Osteoblast (primary cell): Measurements from ENCODE around the gene MAPRE3. TPM values are rescaled to one million over a fixed set of nuclear protein-coding genes. Genes with fewer than 3 reads are reported as not detected.

Experiments
- DNase-seq: peaks from one replicate; pipeline ENCODE4 v3.0.0; 2011; ENCODE audit warnings: low spot score, mixed read lengths; ENCODE audit not compliant: insufficient read length; ENCODE audit errors: missing footprints
- H2AFZ ChIP-seq: 2 replicates; pipeline ENCODE4 v1.6.0; 2011; ENCODE audit warnings: mild to moderate bottlenecking, low read length
- H3K27ac ChIP-seq: 2 replicates; pipeline ENCODE4 v1.5.1; 2011; ENCODE audit warnings: mild to moderate bottlenecking, low read depth, low read length, moderate library complexity
- H3K27me3 ChIP-seq: 2 replicates; pipeline ENCODE4 v1.6.0; 2012; ENCODE audit warnings: mild to moderate bottlenecking, control low read depth, inconsistent platforms, low read length, moderate library complexity; ENCODE audit not compliant: insufficient read depth
- H3K36me3 ChIP-seq: 2 replicates; pipeline ENCODE4 v1.5.1; 2011; ENCODE audit warnings: mild to moderate bottlenecking, low read length, control low read depth, moderate library complexity; ENCODE audit not compliant: insufficient read depth
- H3K4me1 ChIP-seq: 2 replicates; pipeline ENCODE4 v1.5.1; 2011; ENCODE audit warnings: mild to moderate bottlenecking, low read length, control low read depth, moderate library complexity; ENCODE audit not compliant: insufficient read depth
- H3K4me2 ChIP-seq: 2 replicates; pipeline ENCODE4 v1.6.0; 2011; ENCODE audit warnings: mild to moderate bottlenecking, low read length; ENCODE audit not compliant: insufficient read depth
- H3K4me3 ChIP-seq: fragments of 200-600 bp; sonication (generic); 3 replicates; pipeline ENCODE4 v1.5.1; 2012; ENCODE audit warnings: mild to moderate bottlenecking, low read length, inconsistent platforms; ENCODE audit not compliant: insufficient read depth
- H3K79me2 ChIP-seq: 2 replicates; pipeline ENCODE4 v1.6.0; 2012; ENCODE audit warnings: mild to moderate bottlenecking, low read length, control low read depth, inconsistent platforms; ENCODE audit not compliant: insufficient read depth
- H3K9me3 ChIP-seq: 2 replicates; pipeline ENCODE4 v1.5.1; 2011; ENCODE audit warnings: low read depth, low read length, control low read depth
- H4K20me1 ChIP-seq: 2 replicates; pipeline ENCODE4 v1.6.0; 2012; ENCODE audit warnings: mild to moderate bottlenecking, low read length, control low read depth; ENCODE audit not compliant: insufficient read depth
- CTCF ChIP-seq: IDR thresholded peaks from 2 replicates; pipeline ENCODE4 v1.5.1; 2011; ENCODE audit warnings: mild to moderate bottlenecking, low read depth, low read length, moderate library complexity; ENCODE audit errors: extremely low read depth
- total RNA-seq: library from RNA; depleted of rRNA; stranded (reverse); fragments of >200 nt; gene quantifications from 2 replicates; pipeline ENCODE4 v1.2.3, GENCODE V29; 2012

MAPRE3 gene
- total RNA-seq, 1 donor = 6.5 TPM

GRCh38 chr2:26975656-26976055, 5.2 kb downstream of the MAPRE3 start:
- H4K20me1 ChIP-seq = peaks cover 47% of the 10 kb centered on the region
- no peak overlapping the region for H3K4me2 ChIP-seq

GRCh38 chr2:26976237-26976636, 5.8 kb downstream of the MAPRE3 start:
- Histone ChIP-seq H3K36me3 (no peaks in the 10 kb centered on the region), H3K4me2 (no peak overlapping the region), H2AFZ (no peak overlapping the region), H3K79me2 (peaks cover 7% of the 10 kb centered on the region), H3K27me3 (no peaks in the 10 kb centered on the region), H3K4me3 (no peak overlapping the region), H4K20me1 (peaks cover 47% of the 10 kb centered on the region), H3K27ac (no peak overlapping the region), H3K9me3 (no peaks in the 10 kb centered on the region), H3K4me1 (peaks cover 22% of the 10 kb centered on the region)
- no peak for DNase-seq
- no peak for TF ChIP-seq CTCF

More at GRCh38 chr2:26975656-26976055, 5.2 kb downstream of the MAPRE3 start:
- Histone ChIP-seq H3K27me3 (no peaks in the 10 kb centered on the region), H3K4me1 (peaks cover 22% of the 10 kb centered on the region), H3K79me2 (peaks cover 7% of the 10 kb centered on the region), H3K9me3 (no peaks in the 10 kb centered on the region), H2AFZ (no peak overlapping the region), H3K36me3 (no peaks in the 10 kb centered on the region), H3K4me3 (no peak overlapping the region), H3K27ac (no peak overlapping the region)
- no peak for TF ChIP-seq CTCF
- DNase-seq = no peak

- Histone ChIP-seq H3K27me3 (no peaks in the 10 kb centered on the region), H3K27ac (no peak overlapping the region), H3K4me3 (no peak overlapping the region), H2AFZ (no peak overlapping the region), H3K9me3 (no peaks in the 10 kb centered on the region), H3K4me2 (no peak overlapping the region), H4K20me1 (peaks cover 43% of the 10 kb centered on the region), H3K36me3 (no peaks in the 10 kb centered on the region), H3K4me1 (peaks cover 16% of the 10 kb centered on the region), H3K79me2 (peaks cover 3% of the 10 kb centered on the region)
- TF ChIP-seq CTCF = no peak
- DNase-seq = no peak
Measured at GRCh38 chr2:26977012-26977411, 6.6 kb downstream of the MAPRE3 start.

- H3K9me3 ChIP-seq = no peaks in the 10 kb centered on the region
- H3K4me2 ChIP-seq = no peak overlapping the region
- no peaks in the 10 kb centered on the region for H3K36me3 ChIP-seq
- peaks cover 37% of the 10 kb centered on the region for H4K20me1 ChIP-seq
- peaks cover 3% of the 10 kb centered on the region for H3K79me2 ChIP-seq
- H2AFZ ChIP-seq = no peak overlapping the region
- DNase-seq = no peak
- H3K27me3 ChIP-seq = no peaks in the 10 kb centered on the region
- no peak overlapping the region for H3K27ac ChIP-seq
- TF ChIP-seq CTCF = no peak
- H3K4me3 ChIP-seq = no peak overlapping the region
- H3K4me1 ChIP-seq = peaks cover 16% of the 10 kb centered on the region
Measured at GRCh38 chr2:26978061-26978596, 7.7 kb downstream of the MAPRE3 start.
